ENCODE data around the gene EHMT1.

EHMT1 gene

DNA sequence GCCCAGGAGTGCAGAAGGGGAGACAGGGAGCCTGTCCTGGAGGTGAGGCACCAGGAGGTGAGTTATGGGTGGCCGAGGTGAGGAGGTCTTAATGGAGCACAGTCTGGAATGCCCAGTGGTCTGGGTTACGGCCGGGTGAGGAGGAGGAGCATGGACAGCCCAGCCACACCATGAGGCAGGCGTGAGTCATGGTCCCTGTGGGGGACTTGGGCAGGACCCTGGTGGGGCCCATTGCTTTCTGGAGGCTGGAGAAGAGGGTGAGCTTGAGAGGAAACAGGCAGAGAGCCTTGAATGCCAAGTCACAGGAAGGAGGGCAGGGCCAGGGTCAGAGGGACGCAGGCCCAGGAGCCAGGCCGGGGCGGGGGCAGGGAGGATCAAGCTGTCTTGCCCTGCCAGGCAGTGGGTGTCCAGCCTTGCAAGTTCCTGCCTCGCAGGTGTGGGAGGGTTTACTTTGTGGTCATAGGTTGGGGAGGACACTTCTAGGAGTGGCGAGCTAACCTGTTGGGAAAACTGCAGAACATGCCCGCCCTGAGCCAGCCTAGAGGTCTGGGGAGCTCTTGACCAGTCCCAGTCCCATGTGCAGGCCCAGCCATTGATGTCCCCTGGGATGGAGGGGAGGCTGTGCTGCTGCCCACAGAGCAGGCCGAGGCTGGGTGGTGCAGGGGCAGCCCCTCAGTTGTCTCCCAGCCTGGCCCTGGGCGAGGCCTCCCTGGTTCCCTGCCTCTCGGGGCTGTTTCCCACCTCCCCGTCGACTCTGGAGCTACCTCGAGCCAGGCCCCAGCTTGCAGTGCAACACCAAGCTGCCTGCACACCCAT lies 261.6 kb downstream of the EHMT1 start:
- DNase-seq, result no peak
- H3K14ac ChIP-seq (ENCODE audit: low read length in 2 of 2), result no peak overlapping the region
- no peak overlapping the region for H4K91ac ChIP-seq (ENCODE audit: low read length)
- no peak overlapping the region for H3K4me3 ChIP-seq (ENCODE audit: insufficient read depth in 1 of 2, low read depth in 1 of 2, low read length in 2 of 2)
- no peak overlapping the region for H2AFZ ChIP-seq (ENCODE audit: low read depth, low read length)
- H3K79me1 ChIP-seq (replicated peaks; ENCODE audit: low read length, poor library complexity, severe bottlenecking), result no peaks in the 10 kb centered on the region
- H3K9me3 ChIP-seq (ENCODE audit: control insufficient read depth, low read length), result peaks cover 3% of the 10 kb centered on the region
- no peak overlapping the region for H2BK5ac ChIP-seq (ENCODE audit: low read depth, low read length, poor library complexity, severe bottlenecking)
- peaks cover 20 to 41% of the 10 kb centered on the region in 2 experiments for H3K27me3 ChIP-seq (ENCODE audit: control insufficient read depth in 1 of 2, insufficient read depth in 1 of 2, low read length in 2 of 2)
- no peak overlapping the region for H3K4me2 ChIP-seq (ENCODE audit: low read length, poor library complexity, severe bottlenecking)
- no peak overlapping the region for H3K4ac ChIP-seq (ENCODE audit: low read depth in 1 of 2, low read length in 2 of 2)
- H3K27ac ChIP-seq (ENCODE audit: low read length, poor library complexity, severe bottlenecking), result no peak overlapping the region
- no peak overlapping the region for H2BK120ac ChIP-seq (ENCODE audit: low read depth, low read length)
- no peak overlapping the region for H3K23ac ChIP-seq (ENCODE audit: low read length in 2 of 2)
- H2AK5ac ChIP-seq (ENCODE audit: low read length, severe bottlenecking), result no peak overlapping the region
- no peak overlapping the region for H3K9ac ChIP-seq (ENCODE audit: low read length)
- no peak overlapping the region for H2BK15ac ChIP-seq (ENCODE audit: low read depth, poor library complexity, severe bottlenecking)
- WGBS, result 85% methylated on average over 16 of the region's 16 CpGs
- H3K4me1 ChIP-seq (ENCODE audit: control insufficient read depth, insufficient read depth, low read depth, low read length), result peaks cover 10% of the 10 kb centered on the region
- H4K8ac ChIP-seq (ENCODE audit: low read length), result no peak overlapping the region
- H3K36me3 ChIP-seq (ENCODE audit: control insufficient read depth in 1 of 2, insufficient read depth in 2 of 2, low read depth in 1 of 2, low read length in 2 of 2), result no peaks in the 10 kb centered on the region
- no peak overlapping the region for H3K18ac ChIP-seq (ENCODE audit: low read depth in 1 of 2, low read length in 2 of 2)
- H2BK12ac ChIP-seq (ENCODE audit: low read length in 2 of 2), result no peak overlapping the region

DNA sequence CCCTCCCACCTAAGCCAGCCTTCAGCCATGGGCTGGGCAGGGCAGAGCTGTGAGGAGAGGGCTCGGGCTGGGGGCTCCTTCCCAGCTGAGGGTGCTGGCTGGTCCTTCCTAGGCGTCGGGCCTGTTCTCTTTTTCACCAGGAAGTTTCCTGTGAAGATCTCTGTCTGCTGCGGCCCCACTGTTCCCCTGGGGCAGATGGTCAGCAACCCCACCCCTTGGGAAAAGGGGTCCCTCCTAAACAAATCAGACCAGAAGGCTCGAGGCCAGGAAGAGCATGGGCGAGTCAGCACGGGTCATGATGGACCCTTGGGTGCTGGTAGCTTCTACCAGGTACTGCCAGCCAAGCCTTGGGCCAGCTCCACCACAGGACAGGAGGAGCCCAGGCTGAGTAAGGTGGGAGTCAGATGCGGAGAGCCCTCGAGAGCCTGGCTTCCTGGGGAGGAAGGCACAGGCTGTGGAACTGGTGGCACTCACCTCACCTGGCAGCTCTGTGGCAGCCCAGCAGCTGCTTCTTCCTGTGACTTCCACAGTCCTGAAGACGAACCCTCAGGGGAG lies 262.2 kb downstream of the EHMT1 start:
- 75% methylated on average over 10 of the region's 10 CpGs for WGBS
- H3K27me3 ChIP-seq (ENCODE audit: control insufficient read depth in 1 of 2, insufficient read depth in 1 of 2, low read length in 2 of 2), result peaks cover 17 to 35% of the 10 kb centered on the region in 2 experiments
- H2BK15ac ChIP-seq (ENCODE audit: low read depth, poor library complexity, severe bottlenecking), result no peak overlapping the region
- H3K9ac ChIP-seq (ENCODE audit: low read length), result no peak overlapping the region
- H2BK12ac ChIP-seq (ENCODE audit: low read length in 2 of 2), result no peak overlapping the region
- H2BK120ac ChIP-seq (ENCODE audit: low read depth, low read length), result no peak overlapping the region
- H3K4ac ChIP-seq (ENCODE audit: low read depth in 1 of 2, low read length in 2 of 2), result no peak overlapping the region
- H3K36me3 ChIP-seq (ENCODE audit: control insufficient read depth in 1 of 2, insufficient read depth in 2 of 2, low read depth in 1 of 2, low read length in 2 of 2), result no peaks in the 10 kb centered on the region
- H2AK5ac ChIP-seq (ENCODE audit: low read length, severe bottlenecking), result no peak overlapping the region
- no peak overlapping the region for H3K4me3 ChIP-seq (ENCODE audit: insufficient read depth in 1 of 2, low read depth in 1 of 2, low read length in 2 of 2)
- no peak overlapping the region for H2AFZ ChIP-seq (ENCODE audit: low read depth, low read length)
- H3K79me1 ChIP-seq (replicated peaks; ENCODE audit: low read length, poor library complexity, severe bottlenecking), result no peaks in the 10 kb centered on the region
- H2BK5ac ChIP-seq (ENCODE audit: low read depth, low read length, poor library complexity, severe bottlenecking), result no peak overlapping the region
- no peak overlapping the region for H4K8ac ChIP-seq (ENCODE audit: low read length)
- H3K4me2 ChIP-seq (ENCODE audit: low read length, poor library complexity, severe bottlenecking), result no peak overlapping the region
- H3K23ac ChIP-seq (ENCODE audit: low read length in 2 of 2), result no peak overlapping the region
- H3K14ac ChIP-seq (ENCODE audit: low read length in 2 of 2), result no peak overlapping the region
- H3K4me1 ChIP-seq (ENCODE audit: control insufficient read depth, insufficient read depth, low read depth, low read length), result peaks cover 10% of the 10 kb centered on the region
- H3K9me3 ChIP-seq (ENCODE audit: control insufficient read depth, low read length), result peaks cover 3% of the 10 kb centered on the region
- no peak overlapping the region for H3K18ac ChIP-seq (ENCODE audit: low read depth in 1 of 2, low read length in 2 of 2)
- no peak overlapping the region for H4K91ac ChIP-seq (ENCODE audit: low read length)
- no peak for DNase-seq
- no peak overlapping the region for H3K27ac ChIP-seq (ENCODE audit: low read length, poor library complexity, severe bottlenecking)

DNA sequence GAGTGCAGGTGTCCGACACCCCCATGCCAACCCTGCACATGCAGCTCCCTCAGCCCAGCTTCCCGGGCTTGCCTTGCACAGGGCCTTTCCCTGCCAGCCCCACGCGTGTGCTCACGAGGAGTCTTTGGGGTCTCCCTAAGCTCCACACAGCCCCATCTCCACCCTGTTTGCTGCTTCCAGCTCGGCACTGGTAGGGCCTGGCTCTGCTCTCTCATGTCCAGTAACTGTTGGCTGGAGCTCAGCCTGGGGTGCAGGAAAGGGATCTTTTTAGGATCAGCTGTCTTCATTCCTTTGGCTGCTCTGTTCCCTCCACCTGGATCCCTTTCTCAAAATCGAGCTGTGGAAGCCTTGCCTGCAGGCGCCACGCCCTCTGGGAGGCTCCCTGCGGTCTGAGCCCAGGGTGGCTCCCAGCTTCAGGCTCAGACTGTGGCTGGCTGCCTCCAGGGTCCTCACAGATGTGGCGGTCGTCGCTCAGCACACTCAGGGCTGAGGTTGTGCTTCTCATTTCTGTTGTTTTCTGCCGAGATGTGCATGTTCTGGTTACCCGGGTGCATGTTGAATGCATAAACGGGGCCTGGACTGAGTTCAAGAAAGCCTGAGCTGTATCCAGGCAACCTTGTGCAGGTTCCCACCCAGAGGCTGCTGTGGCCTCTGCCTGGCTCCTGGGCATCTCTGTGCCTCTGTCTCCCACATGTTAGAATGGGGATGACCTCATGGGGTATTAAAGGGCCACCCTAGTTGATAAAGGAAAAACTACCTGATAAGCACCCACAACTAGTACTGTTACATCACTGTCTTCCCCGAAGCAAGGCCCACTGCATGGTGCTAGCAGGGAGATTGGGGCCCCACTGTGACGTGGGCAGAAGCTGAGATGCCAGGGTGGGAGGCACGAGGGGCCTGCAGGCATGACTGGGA lies 263.0 kb downstream of the EHMT1 start:
- Histone ChIP-seq H2BK120ac (ENCODE audit: low read depth, low read length) (no peak overlapping the region), H3K18ac (ENCODE audit: low read depth in 1 of 2, low read length in 2 of 2) (no peak overlapping the region), H4K91ac (ENCODE audit: low read length) (no peak overlapping the region)

DNA sequence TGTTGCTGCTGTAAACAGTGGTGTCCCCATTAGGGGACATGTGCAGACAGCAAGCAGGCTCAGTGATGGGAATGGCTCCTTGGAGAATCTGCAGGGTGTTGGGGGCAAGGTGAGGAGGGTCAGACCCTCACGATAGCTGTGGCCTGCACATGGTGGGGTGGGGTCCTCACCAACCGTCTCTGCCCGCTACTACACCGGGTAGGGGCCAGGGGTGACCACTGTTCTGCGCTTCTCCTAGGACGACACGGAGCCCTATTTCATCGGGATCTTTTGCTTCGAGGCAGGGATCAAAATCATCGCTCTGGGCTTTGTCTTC lies 263.7 kb downstream of the EHMT1 start:
- H4K91ac ChIP-seq (ENCODE audit: low read length), result no peak overlapping the region
- WGBS, result 92% methylated on average over 10 of the region's 10 CpGs
- H4K8ac ChIP-seq (ENCODE audit: low read length), result no peak overlapping the region
- H3K4me2 ChIP-seq (ENCODE audit: low read length, poor library complexity, severe bottlenecking), result no peak overlapping the region
- no peaks in the 10 kb centered on the region for H3K36me3 ChIP-seq (ENCODE audit: control insufficient read depth in 1 of 2, insufficient read depth in 2 of 2, low read depth in 1 of 2, low read length in 2 of 2)
- no peak overlapping the region for H2BK120ac ChIP-seq (ENCODE audit: low read depth, low read length)
- no peak for DNase-seq
- peaks cover 10% of the 10 kb centered on the region for H3K4me1 ChIP-seq (ENCODE audit: control insufficient read depth, insufficient read depth, low read depth, low read length)
- H3K14ac ChIP-seq (ENCODE audit: low read length in 2 of 2), result no peak overlapping the region
- no peak overlapping the region for H3K23ac ChIP-seq (ENCODE audit: low read length in 2 of 2)
- no peaks in the 10 kb centered on the region for H3K9me3 ChIP-seq (ENCODE audit: control insufficient read depth, low read length)
- no peak overlapping the region for H2BK12ac ChIP-seq (ENCODE audit: low read length in 2 of 2)
- no peak overlapping the region for H2AK5ac ChIP-seq (ENCODE audit: low read length, severe bottlenecking)
- no peak overlapping the region for H3K4me3 ChIP-seq (ENCODE audit: insufficient read depth in 1 of 2, low read depth in 1 of 2, low read length in 2 of 2)
- H3K27ac ChIP-seq (ENCODE audit: low read length, poor library complexity, severe bottlenecking), result no peak overlapping the region
- H3K79me1 ChIP-seq (replicated peaks; ENCODE audit: low read length, poor library complexity, severe bottlenecking), result no peaks in the 10 kb centered on the region
- H3K27me3 ChIP-seq (ENCODE audit: control insufficient read depth in 1 of 2, insufficient read depth in 1 of 2, low read length in 2 of 2), result peaks cover 7 to 22% of the 10 kb centered on the region in 2 experiments
- H2AFZ ChIP-seq (ENCODE audit: low read depth, low read length), result no peak overlapping the region
- no peak overlapping the region for H2BK15ac ChIP-seq (ENCODE audit: low read depth, poor library complexity, severe bottlenecking)
- H3K4ac ChIP-seq (ENCODE audit: low read depth in 1 of 2, low read length in 2 of 2), result no peak overlapping the region
- H3K9ac ChIP-seq (ENCODE audit: low read length), result no peak overlapping the region
- no peak overlapping the region for H3K18ac ChIP-seq (ENCODE audit: low read depth in 1 of 2, low read length in 2 of 2)
- H2BK5ac ChIP-seq (ENCODE audit: low read depth, low read length, poor library complexity, severe bottlenecking), result no peak overlapping the region

More for the DNA sequence above, 263.0 kb downstream of the EHMT1 start:
- H3K79me1 ChIP-seq (replicated peaks; ENCODE audit: low read length, poor library complexity, severe bottlenecking), result no peaks in the 10 kb centered on the region
- H3K23ac ChIP-seq (ENCODE audit: low read length in 2 of 2), result no peak overlapping the region
- no peak overlapping the region for H3K4ac ChIP-seq (ENCODE audit: low read depth in 1 of 2, low read length in 2 of 2)
- H2AFZ ChIP-seq (ENCODE audit: low read depth, low read length), result no peak overlapping the region
- no peak overlapping the region for H3K9ac ChIP-seq (ENCODE audit: low read length)
- no peak overlapping the region for H3K14ac ChIP-seq (ENCODE audit: low read length in 2 of 2)
- H3K27me3 ChIP-seq (ENCODE audit: control insufficient read depth in 1 of 2, insufficient read depth in 1 of 2, low read length in 2 of 2), result peaks cover 9 to 27% of the 10 kb centered on the region in 2 experiments
- no peak overlapping the region for H2AK5ac ChIP-seq (ENCODE audit: low read length, severe bottlenecking)
- H2BK12ac ChIP-seq (ENCODE audit: low read length in 2 of 2), result no peak overlapping the region
- WGBS, result 68% methylated on average over 18 of the region's 19 CpGs
- no peak overlapping the region for H3K4me2 ChIP-seq (ENCODE audit: low read length, poor library complexity, severe bottlenecking)
- H4K8ac ChIP-seq (ENCODE audit: low read length), result no peak overlapping the region
- no peak overlapping the region for H3K27ac ChIP-seq (ENCODE audit: low read length, poor library complexity, severe bottlenecking)
- no peak overlapping the region for H3K4me3 ChIP-seq (ENCODE audit: insufficient read depth in 1 of 2, low read depth in 1 of 2, low read length in 2 of 2)
- no peaks in the 10 kb centered on the region for H3K9me3 ChIP-seq (ENCODE audit: control insufficient read depth, low read length)
- no peak overlapping the region for H2BK15ac ChIP-seq (ENCODE audit: low read depth, poor library complexity, severe bottlenecking)
- H2BK5ac ChIP-seq (ENCODE audit: low read depth, low read length, poor library complexity, severe bottlenecking), result no peak overlapping the region
- peaks cover 10% of the 10 kb centered on the region for H3K4me1 ChIP-seq (ENCODE audit: control insufficient read depth, insufficient read depth, low read depth, low read length)
- no peak for DNase-seq
- no peaks in the 10 kb centered on the region for H3K36me3 ChIP-seq (ENCODE audit: control insufficient read depth in 1 of 2, insufficient read depth in 2 of 2, low read depth in 1 of 2, low read length in 2 of 2)
